Heart left ventricle (tissue), 16 donors: ENCODE data around the gene RBM20. TPM values are rescaled to one million over a fixed set of nuclear protein-coding genes. Genes with fewer than 3 reads are reported as not detected.

ENCODE experiments used
- ATAC-seq, 4 donors: fragments of 200-7000 bp; cut with Tn5 transposase; one replicate each; pipeline ENCODE4 v1.9.1; 2020 to 2022; ENCODE audit warnings: moderate library complexity in 4 of 4, mild to moderate bottlenecking in 3 of 4, moderate number of reproducible peaks in 1 of 4
- DNase-seq, 5 donors: peaks; one replicate each; pipeline ENCODE4 v3.0.0-alpha.2; 2020
- H3K27ac ChIP-seq, 12 donors: fragments of 200-600 bp; sonication (generic) in 4 of 12; one replicate each; pipeline versions ENCODE4 v1.5.0 to v1.8.0; 2016 to 2022; ENCODE audit warnings: mild to moderate bottlenecking in 2 of 12
- H3K27me3 ChIP-seq, 9 donors: fragments of 200-600 bp; sonication (generic) in 2 of 9; one replicate each; pipeline versions ENCODE4 v1.5.1 to v1.8.0; 2016 to 2022; ENCODE audit warnings: mild to moderate bottlenecking in 3 of 9
- H3K36me3 ChIP-seq, 9 donors: fragments of 200-600 bp; sonication (generic) in 2 of 9; one replicate each; pipeline versions ENCODE4 v1.5.0 to v1.8.0; 2018 to 2022; ENCODE audit warnings: mild to moderate bottlenecking in 2 of 9
- H3K4me1 ChIP-seq, 12 donors: fragments of 200-600 bp; sonication (generic) in 4 of 12; one replicate each; pipeline versions ENCODE4 v1.5.0 to v1.8.0; 2016 to 2022; ENCODE audit warnings: mild to moderate bottlenecking in 3 of 12
- H3K4me3 ChIP-seq, 12 donors: fragments of 200-600 bp; sonication (generic) in 4 of 12; one replicate each; pipeline versions ENCODE4 v1.5.0 to v1.8.0; 2017 to 2022; ENCODE audit warnings: mild to moderate bottlenecking in 9 of 12, moderate library complexity in 4 of 12
- H3K9me3 ChIP-seq, 12 donors: fragments of 200-600 bp; sonication (generic) in 4 of 12; one replicate each; pipeline versions ENCODE4 v1.5.0 to v1.8.0; 2016 to 2022; ENCODE audit warnings: mild to moderate bottlenecking in 1 of 12
- POLR2A ChIP-seq, 2 donors: fragments of 450-650 bp; IDR thresholded peaks; one replicate each; pipeline ENCODE4 v1.6.1; 2017; ENCODE audit warnings: antibody characterized with exemption in 2 of 2, mild to moderate bottlenecking in 2 of 2, moderate library complexity in 2 of 2
- WGBS, 4 donors: extraction: QIAGEN DNeasy Blood & Tissue Kit in 2 of 4; methylation state at CpG; one replicate each; pipeline versions ENCODE4 v1.1.5 to v1.1.7; 2013 to 2018; 5-methylcytosine and 5-hydroxymethylcytosine counted together
- intact Hi-C, 10 donors: fragments of 100-400 bp; cut with DNase I; formaldehyde crosslinking; loops; one replicate each; pipeline versions ENCODE4 v1.11.1 to v1.14.2; 2022
- polyA plus RNA-seq, 2 donors: library from polyadenylated mRNA; stranded (reverse); fragments of 200-250 nt; gene quantifications; one replicate each; pipeline ENCODE4 v1.2.3, GENCODE V29; 2013
- total RNA-seq, 9 donors: library from RNA; depleted of rRNA in 2 of 9; stranded (reverse); fragments of >200 nt in 2 of 9; fragmentation: NEBNext Ultra II Directional in 3 of 9; extraction: Animal tissue kit (Norgen Biotek cat#: 25700) in 3 of 9; gene quantifications; one replicate each; pipeline versions ENCODE4 v1.1.0 to v1.2.4, GENCODE V29; 2016 to 2023
- TF ChIP-seq, protein P1 (sequence below), 12 donors: fragments of 200-600 bp; sonication (generic) in 4 of 12; IDR thresholded peaks; one replicate each; pipeline versions ENCODE4 v1.5.0 to v1.8.0; 2018 to 2022; ENCODE audit warnings: antibody characterized with exemption in 12 of 12, mild to moderate bottlenecking in 5 of 12
- donor health status: ischemic (EF 13 %, LVEDD 7.1; RV severe dilation, severe dysfunction).
- donor health status: healthy with polysubstance abuse.
- donor health status: DM: no; HTN: yes; CAD: no.
- donor health status: DM: no; HTN: no; CAD: no.
- donor health status: ischemic (EF 25% LVEDD 6.9; RV normal size, moderate dysfunction).
- donor health status: ischemic (EF 25% LVEDD 5.7; RV mildly dilated, moderate dysfunction).
- donor health status: healthy.
- donor health status: DM: yes; HTN: yes; CAD: no.
- donor health status: ischemic (EF 35%, LVEDD 5.7; RV mildly dilated, moderate dysfunction).
- donor health status: nonischemic (EF 11% LVEDD 7.7; RV severe dilation, severe dysfunction).
- donor health status: DM: yes; HTN: yes; CAD: no.
- donor health status: PGD.
- donor health status: ischemic (EF 29% LVEDD 5.4; RV normal size, mild dysfunction).
- donor health status: nonischemic (EF 23%, LVEDD 6.1; RV moderate dilation, normal function).

The RBM20 gene
- total and polyA plus RNA-seq, 11 donors, result 29.9 to 152 (median 91.2) TPM

DNA sequence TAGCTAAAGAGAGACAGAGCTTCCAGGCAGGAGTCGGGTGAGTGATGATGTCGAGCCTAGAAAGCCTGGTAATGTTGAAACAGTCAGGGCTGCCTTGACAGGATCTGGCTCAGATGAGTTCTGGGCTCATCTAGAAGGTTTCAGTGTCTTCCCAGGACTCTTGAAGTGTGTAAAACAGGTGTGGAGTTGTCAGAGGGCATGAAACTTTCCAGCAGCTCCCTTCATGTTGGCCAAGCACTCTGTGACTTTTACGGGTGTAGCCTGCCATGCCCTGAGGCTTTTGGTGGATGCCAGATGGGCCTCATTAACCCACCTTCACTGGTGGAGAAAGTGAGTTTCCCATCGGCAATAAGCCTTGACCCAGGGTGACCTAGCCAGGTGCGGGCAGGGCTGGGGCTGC lies 161.2 kb downstream of the RBM20 start:
- H3K4me1 ChIP-seq, result peaks cover 0 to 51% (median 28%) of the 10 kb centered on the region in 12 donors

DNA sequence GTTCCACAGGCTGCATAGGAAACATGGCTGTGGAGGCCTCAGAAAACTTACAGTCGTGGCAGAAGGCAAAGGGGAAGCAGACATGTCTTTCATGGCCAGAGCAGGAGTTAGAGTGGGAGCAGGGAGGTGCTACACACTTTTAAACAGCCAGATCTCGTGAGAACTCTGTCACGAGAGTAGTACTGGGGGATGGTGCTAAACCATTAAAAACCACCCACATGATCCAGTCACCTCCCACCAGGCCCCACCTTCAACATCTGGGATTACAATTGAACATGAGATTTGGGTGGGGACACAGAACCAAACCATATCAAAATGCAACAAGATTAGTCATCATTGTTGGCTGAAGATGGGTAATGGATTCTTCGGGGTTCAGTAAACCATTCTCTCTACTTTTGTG lies 162.2 kb downstream of the RBM20 start:
- Histone ChIP-seq H3K27ac (peak overlapping the region in 2 of 12 donors; percentile 8 to 25), H3K4me3 (no peak overlapping the region), H3K36me3 (peaks cover 0 to 41% (median 0%) of the 10 kb centered on the region in 9 donors), H3K9me3 (no peaks in the 10 kb centered on the region), H3K4me1 (peaks cover 0 to 56% (median 28%) of the 10 kb centered on the region in 12 donors), H3K27me3 (no peaks in the 10 kb centered on the region)
- WGBS, 4 donors, result 38 to 61% (median 48%) methylated on average over 4 of the region's 4 CpGs
- DNase-seq (no peak), ATAC-seq (no peak)
- TF ChIP-seq, protein P1, sequence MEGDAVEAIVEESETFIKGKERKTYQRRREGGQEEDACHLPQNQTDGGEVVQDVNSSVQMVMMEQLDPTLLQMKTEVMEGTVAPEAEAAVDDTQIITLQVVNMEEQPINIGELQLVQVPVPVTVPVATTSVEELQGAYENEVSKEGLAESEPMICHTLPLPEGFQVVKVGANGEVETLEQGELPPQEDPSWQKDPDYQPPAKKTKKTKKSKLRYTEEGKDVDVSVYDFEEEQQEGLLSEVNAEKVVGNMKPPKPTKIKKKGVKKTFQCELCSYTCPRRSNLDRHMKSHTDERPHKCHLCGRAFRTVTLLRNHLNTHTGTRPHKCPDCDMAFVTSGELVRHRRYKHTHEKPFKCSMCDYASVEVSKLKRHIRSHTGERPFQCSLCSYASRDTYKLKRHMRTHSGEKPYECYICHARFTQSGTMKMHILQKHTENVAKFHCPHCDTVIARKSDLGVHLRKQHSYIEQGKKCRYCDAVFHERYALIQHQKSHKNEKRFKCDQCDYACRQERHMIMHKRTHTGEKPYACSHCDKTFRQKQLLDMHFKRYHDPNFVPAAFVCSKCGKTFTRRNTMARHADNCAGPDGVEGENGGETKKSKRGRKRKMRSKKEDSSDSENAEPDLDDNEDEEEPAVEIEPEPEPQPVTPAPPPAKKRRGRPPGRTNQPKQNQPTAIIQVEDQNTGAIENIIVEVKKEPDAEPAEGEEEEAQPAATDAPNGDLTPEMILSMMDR (IDR thresholded peaks at IDR 0.05), result no peak
- TF ChIP-seq POLR2A (IDR thresholded peaks at IDR 0.05), result no peak
- intact Hi-C loops, result loop anchor here in 7 of 10 donors (5.0 to 10.0 kb wide), 7 partner anchors 58 to 192 kb away; partner anchors contain the start of gene PDCD4 (in 2 of the 7)

More for the DNA sequence above, 161.2 kb downstream of the RBM20 start:
- DNase-seq, result no peak
- ATAC-seq, result no peak
- Histone ChIP-seq H3K9me3 (no peaks in the 10 kb centered on the region), H3K36me3 (peaks cover 0 to 42% (median 0%) of the 10 kb centered on the region in 9 donors), H3K27ac (peak overlapping the region in 2 of 12 donors; percentile 25 to 27), H3K4me3 (no peak overlapping the region), H3K27me3 (no peaks in the 10 kb centered on the region)
- TF ChIP-seq POLR2A (IDR thresholded peaks at IDR 0.05), result no peak
- TF ChIP-seq, protein P1 (IDR thresholded peaks at IDR 0.05), result no peak
- intact Hi-C loops, result loop anchor here in 7 of 10 donors (5.0 to 10.0 kb wide), 7 partner anchors 60 to 190 kb away; partner anchors contain the start of gene PDCD4 (in 2 of the 7)
- WGBS, 4 donors, result 43 to 78% (median 72%) methylated on average over 4 to 5 of the region's 5 CpGs

DNA sequence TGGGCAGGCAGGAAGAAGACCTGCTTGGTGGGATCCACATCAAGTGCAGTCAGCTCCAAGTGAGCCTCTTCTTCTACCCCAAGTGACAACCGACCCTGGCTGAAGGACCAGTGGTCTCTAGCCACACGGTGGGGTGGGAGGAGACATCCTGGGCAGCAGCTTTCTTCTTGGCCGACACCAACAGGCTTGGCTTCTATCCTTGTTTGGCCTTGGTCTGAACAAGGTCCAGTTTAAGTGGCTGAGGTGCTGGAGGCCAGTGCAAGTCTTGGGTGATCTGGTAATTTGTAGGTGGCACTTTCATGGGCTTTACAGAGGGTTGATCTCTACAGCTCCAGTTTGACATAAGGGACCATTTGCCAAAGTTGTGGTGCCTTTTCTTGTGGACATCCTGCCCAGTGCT lies 164.0 kb downstream of the RBM20 start:
- H3K36me3 ChIP-seq, result peaks cover 0 to 50% (median 6%) of the 10 kb centered on the region in 9 donors
- H3K9me3 ChIP-seq, result no peaks in the 10 kb centered on the region
- no peak overlapping the region for H3K4me3 ChIP-seq
- H3K27me3 ChIP-seq, result no peaks in the 10 kb centered on the region
- ATAC-seq, result no peak
- intact Hi-C loops, result loop anchor here in 7 of 10 donors (5.0 to 10.0 kb wide), 7 partner anchors 57 to 193 kb away; partner anchors contain the start of gene PDCD4 (in 2 of the 7)
- DNase-seq, result no peak
- peak overlapping the region in 1 of 12 donors; percentile 44 for H3K27ac ChIP-seq
- 56 to 92% (median 58%) methylated on average over 2 to 3 of the region's 3 CpGs for WGBS, 4 donors
- peaks cover 4 to 59% (median 20%) of the 10 kb centered on the region in 12 donors for H3K4me1 ChIP-seq
- TF ChIP-seq POLR2A (IDR thresholded peaks at IDR 0.05), result no peak
- TF ChIP-seq, protein P1 (IDR thresholded peaks at IDR 0.05), result no peak

DNA sequence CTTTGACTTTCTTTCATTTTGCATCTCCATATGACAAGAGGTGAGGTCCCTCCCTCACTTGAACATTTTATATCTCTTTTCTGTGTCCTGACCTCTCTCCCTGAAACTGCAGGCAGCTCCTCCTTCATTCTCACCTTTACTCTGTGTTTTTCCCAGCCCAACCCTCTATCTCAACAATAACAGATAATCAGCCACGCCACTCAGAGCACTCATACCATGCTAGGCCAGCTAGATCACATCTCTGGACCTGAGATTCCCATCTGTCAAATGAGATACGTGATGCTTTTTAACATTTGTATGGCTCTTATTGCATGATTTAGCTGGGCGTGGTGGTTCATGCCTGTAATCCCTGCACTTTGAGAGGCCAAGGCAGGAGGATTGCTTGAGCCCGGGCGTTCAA lies 164.5 kb downstream of the RBM20 start:
- DNase-seq (no peak), ATAC-seq (no peak)
- TF ChIP-seq, protein P1 (IDR thresholded peaks at IDR 0.05), result no peak
- no peak for TF ChIP-seq POLR2A (IDR thresholded peaks at IDR 0.05)
- WGBS, 4 donors, result 54 to 78% (median 65%) methylated on average over 5 of the region's 5 CpGs
- intact Hi-C loops, result loop anchor here in 7 of 10 donors (5.0 to 10.0 kb wide), 7 partner anchors 56 to 194 kb away; partner anchors contain the start of gene PDCD4 (in 2 of the 7)
- peaks cover 0 to 59% (median 15%) of the 10 kb centered on the region in 12 donors for H3K4me1 ChIP-seq
- H3K27me3 ChIP-seq, result no peaks in the 10 kb centered on the region
- H3K4me3 ChIP-seq, result no peak overlapping the region
- no peaks in the 10 kb centered on the region for H3K9me3 ChIP-seq
- peak overlapping the region in 2 of 12 donors; percentile 14 to 44 for H3K27ac ChIP-seq
- peaks cover 0 to 53% (median 6%) of the 10 kb centered on the region in 9 donors for H3K36me3 ChIP-seq
